GM19351 (cell line): Measurements from ENCODE around the gene ZNF358.
A peak's percentile ranks its signal among the peaks of the same experiment; 100 is the strongest.

Experiments
- ATAC-seq: cut with Tn5 transposase; IDR thresholded peaks from one replicate; pipeline ENCODE4 v1.9.1; 2021; ENCODE audit warnings: mild to moderate bottlenecking, moderate library complexity; ENCODE audit not compliant: unreplicated experiment

The ZNF358 gene

DNA sequence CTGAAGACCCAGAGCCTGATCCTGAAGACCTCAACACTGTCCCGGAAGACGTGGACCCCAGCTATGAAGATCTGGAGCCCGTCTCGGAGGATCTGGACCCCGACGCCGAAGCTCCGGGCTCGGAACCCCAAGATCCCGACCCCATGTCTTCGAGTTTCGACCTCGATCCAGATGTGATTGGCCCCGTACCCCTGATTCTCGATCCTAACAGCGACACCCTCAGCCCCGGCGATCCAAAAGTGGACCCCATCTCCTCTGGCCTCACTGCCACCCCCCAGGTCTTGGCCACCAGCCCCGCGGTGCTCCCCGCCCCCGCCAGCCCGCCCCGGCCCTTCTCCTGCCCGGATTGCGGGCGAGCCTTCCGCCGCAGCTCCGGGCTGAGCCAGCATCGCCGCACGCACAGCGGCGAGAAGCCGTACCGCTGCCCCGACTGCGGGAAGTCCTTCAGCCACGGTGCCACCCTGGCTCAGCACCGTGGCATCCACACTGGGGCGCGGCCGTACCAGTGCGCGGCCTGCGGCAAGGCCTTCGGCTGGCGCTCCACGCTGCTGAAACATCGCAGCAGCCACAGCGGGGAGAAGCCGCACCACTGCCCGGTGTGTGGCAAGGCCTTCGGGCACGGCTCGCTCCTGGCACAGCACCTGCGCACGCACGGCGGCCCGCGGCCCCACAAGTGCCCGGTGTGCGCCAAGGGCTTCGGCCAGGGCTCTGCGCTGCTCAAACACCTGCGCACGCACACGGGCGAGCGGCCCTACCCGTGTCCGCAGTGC, 3.6 kb downstream of the ZNF358 start:
- no peak for ATAC-seq

DNA sequence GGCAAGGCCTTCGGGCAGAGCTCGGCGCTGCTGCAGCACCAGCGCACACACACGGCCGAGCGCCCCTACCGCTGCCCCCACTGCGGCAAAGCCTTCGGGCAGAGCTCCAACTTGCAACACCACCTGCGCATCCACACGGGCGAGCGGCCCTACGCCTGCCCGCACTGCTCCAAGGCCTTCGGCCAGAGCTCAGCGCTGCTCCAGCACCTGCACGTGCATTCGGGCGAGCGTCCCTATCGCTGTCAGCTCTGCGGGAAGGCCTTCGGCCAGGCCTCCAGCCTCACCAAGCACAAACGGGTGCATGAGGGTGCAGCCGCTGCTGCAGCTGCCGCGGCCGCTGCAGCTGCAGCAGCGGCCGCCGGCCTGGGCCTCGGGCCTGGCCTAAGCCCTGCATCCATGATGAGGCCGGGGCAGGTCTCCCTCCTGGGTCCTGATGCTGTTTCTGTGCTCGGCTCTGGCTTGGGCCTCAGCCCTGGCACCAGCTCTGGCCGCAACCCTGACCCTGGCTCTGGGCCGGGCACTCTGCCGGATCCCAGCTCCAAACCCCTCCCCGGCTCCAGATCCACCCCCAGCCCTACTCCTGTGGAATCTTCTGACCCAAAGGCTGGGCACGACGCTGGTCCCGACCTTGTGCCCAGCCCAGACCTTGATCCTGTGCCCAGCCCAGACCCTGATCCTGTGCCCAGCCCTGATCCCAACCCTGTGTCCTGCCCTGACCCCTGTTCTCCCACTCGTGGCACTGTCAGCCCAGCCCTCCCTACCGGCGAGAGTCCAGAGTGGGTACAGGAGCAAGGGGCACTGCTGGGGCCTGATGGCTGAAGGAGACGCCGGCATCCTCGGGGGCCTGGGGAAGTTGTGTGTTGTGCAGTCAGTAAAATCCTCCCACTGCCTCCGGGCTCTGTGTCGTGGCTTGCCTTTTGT, 4.5 kb downstream of the ZNF358 start:
- no peak for ATAC-seq

DNA sequence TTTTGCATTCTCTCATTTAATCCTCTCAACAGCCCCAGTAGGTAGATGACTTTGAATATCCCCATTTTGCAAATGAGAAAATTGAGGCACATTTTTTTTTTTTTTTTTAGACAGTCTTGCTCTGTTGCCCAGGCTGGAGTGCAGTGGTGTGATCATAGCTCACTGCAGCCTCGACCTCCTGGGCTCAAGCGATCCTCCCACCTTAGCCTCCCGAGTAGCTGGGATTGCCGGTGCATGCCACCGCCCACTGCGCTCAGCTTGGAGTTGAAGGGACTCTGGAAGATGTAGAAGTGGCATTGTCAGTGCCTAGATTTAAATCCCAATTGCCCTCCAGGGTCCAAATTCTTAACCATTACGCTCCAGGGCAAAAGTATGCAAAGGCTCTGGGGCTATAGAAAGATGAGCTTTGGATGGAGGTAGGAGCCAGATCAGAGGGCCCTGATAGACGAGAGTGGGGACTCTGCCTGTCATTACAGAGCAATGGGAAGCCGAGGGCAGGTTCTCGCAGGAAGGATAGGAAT, 5.7 kb downstream of the ZNF358 start:
- no peak for ATAC-seq

DNA sequence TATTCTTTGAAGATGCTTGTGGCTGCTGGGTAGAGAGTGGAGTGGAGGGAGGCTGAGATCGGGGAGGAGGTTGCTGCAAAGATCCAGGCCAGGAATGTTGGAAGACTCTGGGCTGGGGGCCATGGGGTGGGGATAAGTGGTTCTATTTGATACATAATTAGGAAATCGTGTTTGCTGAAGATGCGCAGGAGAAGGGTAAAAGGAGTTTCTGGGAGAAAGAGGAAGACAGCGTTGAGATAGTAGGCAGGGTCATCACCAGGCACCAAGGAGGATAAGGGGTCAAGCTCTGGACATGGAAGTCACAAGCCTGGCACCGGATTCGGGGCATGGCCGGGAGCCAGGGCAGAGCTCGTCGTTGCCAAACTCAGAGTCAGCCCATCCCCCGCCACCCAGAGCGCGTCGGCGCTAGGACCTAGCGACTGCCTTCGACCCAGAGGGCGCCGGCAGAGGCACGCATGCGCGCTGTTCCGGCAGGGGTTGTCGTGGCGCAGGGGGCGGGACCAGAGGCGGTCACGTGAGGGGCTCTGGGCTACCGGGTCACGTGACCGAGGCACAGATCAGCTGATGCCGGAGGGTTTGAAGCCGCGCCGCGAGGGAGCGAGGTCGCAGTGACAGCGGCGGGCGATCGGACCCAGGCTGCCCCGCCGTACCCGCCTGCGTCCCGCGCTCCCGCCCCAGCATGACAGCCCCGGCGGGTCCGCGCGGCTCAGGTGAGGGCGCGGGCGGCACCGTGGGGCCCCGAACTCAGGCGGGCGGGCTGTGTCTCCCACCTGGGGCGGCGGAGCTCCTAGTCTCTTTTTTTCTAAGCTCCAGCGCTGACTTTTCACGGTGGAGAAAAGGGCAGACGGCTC, 6.4 kb downstream of the ZNF358 start, which contains the start of gene MCOLN1:
TSS of gene MCOLN1 (plus strand) at position 553 of the 851 bp plus-strand sequence. CDS start at position 680, 127 bp downstream.
- ATAC-seq: peak; percentile 65

DNA sequence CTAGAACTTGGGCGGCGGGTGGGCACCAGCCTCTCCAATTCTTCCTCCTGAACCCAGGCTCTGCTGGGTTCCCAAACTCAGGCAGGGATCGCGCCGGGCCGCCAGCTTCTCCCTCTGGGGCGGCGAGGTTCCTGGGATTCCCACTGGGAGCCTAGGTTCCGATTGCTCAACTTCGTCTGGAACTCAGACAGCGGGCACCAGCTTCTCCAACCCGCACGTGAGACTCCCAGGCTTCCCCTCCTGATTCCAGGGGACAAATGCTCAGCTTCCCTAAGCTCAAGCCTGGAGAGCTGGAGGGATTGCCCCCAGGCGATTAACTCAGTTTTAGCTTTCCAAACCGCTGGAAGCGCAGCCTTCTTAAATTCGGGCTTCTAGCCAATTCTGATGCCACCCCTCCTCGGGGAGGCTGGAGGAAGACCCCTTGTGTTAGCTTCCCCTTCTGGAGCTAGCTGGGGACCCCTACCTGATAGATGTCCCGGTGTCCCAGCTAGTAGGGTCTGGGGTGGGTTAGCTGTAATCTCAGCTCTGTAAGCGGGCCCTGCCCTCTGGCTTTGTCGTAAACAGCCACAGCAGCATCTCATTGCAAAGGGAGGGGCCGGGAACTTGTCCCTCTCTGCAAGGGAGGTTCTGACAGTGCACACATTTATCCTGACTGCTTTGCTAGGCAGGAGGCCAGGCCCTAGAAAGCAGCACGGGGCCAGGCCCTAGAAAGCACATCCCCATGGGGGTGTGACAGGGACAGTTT, 7.2 kb downstream of the ZNF358 start:
- ATAC-seq: no peak

DNA sequence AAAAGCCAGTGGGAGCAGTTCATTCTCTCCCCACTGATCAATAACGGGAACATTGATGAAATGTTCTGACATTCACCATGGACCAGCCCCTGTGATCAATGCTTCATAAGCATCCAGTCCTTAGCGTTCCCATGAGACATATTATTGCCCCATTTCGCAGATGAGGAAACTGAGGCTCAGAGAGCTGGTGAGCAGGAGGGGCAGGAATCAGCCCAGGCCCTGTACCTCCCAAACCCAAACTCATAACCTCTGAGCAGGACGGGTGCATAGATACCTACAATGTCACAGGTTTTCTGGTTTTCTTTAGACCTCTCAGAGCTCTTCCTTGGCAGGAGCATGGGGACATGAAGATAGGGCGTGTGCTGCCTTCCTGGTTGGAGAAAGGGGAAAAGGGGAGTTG, 8.6 kb downstream of the ZNF358 start:
- ATAC-seq: no peak

DNA sequence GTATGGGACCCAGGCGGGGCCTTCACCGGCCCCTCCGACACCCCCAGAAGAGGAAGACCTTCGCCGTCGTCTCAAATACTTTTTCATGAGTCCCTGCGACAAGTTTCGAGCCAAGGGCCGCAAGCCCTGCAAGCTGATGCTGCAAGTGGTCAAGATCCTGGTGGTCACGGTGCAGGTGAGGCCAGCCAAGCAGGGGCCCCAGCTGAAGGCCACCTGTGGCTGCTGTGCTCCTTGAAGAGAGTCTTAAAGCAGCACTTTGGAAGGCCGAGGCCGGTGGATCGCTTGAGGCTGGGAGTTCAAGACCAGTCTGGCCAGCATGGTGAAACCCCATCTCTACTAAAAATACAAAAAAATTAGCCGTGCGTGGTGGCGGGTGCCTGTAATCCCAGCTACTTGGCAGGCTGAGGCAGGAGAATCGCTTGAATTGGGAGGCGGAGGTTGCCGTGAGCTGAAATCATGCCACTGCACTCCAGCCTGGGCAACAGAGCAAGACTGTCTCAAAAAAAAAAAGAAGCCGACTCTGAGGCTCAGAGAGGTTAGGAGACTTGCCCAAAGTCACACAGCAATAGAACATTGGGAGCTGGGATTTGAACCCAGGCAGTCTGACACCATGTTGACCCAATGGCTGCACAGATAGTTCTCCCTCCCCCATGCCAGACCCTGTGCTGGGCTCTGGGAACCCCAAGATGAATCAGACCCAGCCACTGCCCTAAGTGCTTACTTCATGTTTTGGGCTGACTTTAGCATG, 9.3 kb downstream of the ZNF358 start:
- no peak for ATAC-seq

DNA sequence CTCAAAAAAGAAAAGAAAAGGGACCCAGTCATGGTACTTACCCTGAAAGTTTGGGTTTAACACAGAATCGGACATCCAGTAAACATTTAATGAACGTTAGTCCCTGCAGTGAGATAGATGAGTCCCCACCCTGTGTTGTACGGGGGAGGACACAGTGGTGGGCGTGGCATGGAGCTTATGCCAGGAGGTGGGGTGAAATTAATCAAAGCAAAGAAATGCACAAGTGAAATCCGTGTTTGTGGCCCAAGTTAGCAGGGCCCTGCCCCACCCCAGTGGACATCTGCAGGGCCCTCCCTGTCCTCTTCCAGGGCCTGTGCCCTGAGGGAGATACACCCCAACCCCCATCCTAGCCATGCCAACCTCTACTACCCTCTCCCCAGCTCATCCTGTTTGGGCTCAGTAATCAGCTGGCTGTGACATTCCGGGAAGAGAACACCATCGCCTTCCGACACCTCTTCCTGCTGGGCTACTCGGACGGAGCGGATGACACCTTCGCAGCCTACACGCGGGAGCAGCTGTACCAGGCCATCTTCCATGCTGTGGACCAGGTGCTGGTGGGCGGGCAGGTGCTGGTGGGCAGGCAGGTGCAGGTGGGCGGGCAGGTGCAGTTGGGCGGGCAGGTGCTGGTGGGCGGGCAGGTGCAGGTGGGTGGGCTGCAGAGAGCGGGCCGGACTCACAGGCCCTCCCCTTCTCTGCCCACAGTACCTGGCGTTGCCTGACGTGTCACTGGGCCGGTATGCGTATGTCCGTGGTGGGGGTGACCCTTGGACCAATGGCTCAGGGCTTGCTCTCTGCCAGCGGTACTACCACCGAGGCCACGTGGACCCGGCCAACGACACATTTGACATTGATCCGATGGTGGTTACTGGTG, 10.4 kb downstream of the ZNF358 start:
- no peak for ATAC-seq

DNA sequence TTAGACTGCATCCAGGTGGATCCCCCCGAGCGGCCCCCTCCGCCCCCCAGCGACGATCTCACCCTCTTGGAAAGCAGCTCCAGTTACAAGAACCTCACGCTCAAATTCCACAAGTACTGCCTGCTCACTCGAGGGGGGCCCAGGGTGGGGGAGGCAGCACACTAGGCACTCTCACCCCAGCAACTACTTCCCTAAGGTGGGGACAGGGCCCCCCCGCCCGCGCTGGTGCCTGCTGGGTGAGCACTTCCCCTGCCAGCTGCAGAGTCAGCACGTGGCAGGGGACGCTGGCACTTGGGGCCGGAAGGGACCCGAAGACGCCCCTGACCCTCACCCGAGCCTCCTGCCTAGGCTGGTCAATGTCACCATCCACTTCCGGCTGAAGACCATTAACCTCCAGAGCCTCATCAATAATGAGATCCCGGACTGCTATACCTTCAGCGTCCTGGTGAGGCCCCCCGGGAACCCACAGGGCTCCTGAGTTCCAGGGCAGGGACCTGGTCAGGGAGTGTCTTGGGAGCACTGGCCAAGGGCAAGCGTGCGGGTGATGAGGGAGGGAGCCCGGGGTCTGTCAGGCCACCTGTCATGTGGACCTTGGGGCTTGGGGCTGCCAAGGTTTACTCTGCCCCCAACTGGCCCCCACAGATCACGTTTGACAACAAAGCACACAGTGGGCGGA, 11.8 kb downstream of the ZNF358 start:
- no peak for ATAC-seq

DNA sequence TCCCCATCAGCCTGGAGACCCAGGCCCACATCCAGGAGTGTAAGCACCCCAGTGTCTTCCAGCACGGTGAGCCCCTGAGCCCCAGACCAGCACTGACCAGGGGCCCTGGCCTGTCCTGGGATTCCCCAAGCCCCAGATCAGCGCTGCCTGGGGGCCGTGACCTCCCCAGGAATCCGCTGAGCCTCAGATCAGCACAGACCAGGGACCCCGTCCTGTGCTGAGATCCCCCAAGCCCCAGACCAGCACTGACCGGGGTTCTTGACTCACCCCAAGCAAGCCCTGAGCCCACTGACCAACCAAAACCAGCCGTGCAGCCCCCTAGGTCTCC, 12.3 kb downstream of the ZNF358 start:
- ATAC-seq: no peak

DNA sequence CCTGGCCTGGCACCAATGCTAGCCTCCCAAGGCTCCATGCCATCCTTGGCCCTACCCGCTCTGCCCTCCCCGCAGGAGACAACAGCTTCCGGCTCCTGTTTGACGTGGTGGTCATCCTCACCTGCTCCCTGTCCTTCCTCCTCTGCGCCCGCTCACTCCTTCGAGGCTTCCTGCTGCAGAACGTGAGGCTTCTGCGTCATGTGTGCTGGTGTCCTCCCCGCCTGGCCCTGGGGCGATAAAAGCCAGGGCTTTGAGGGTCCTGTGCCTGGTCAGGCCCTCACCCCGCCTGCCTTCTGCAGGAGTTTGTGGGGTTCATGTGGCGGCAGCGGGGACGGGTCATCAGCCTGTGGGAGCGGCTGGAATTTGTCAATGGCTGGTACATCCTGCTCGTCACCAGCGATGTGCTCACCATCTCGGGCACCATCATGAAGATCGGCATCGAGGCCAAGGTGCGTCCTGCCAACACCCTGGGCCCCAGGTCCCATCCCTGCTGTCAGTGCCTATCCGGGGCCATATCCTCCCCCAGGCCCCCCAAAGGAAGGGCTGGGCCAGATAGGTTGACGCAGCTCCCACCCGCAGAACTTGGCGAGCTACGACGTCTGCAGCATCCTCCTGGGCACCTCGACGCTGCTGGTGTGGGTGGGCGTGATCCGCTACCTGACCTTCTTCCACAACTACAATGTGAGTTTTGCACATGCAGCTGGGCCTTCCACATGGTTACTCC, 12.8 kb downstream of the ZNF358 start:
- ATAC-seq: no peak

DNA sequence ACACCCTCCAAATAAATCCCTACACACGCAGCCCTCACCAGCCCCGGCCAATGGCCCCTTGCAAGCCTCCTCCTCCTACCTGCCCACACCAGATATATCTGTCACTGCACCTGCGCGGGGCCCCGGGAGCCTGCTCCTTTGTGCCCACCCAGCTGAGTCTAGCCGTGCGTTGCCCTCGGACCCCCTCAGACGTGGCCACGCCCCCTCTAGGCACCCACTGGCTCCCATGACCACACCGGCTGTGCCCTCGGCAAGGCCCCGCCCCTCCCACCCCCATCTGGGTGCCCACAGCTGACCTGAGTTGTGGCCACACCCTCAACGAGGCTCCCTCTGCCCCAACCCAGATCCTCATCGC, 13.3 kb downstream of the ZNF358 start:
- no peak for ATAC-seq

DNA sequence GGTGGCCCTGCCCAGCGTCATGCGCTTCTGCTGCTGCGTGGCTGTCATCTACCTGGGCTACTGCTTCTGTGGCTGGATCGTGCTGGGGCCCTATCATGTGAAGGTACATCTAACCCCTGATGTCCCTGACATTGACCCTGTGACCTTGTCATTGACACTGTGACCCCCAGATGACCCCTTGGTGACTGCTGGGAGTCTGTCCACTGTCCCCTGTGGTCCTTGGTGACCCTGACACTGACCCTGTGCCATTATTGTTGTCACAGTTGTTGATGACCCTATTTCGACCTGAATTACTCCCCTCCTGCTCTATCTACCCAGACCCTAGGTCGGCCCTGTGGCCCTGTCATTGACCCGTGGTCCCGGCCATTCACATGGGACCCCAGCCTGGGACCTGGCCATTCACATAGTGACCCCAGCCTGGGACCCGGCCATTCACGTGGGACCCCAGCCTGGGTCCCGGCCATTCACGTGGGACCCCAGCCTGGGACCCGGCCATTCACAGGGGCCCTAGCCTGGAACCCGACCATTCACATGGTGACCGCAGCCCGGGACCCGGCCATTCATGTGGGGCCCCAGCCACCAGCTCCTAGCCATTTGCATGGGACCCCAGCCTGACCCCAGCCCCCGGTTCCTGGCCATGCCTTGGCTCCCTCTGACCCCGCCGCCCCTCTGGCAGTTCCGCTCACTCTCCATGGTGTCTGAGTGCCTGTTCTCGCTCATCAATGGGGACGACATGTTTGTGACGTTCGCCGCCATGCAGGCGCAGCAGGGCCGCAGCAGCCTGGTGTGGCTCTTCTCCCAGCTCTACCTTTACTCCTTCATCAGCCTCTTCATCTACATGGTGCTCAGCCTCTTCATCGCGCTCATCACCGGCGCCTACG, 13.9 kb downstream of the ZNF358 start:
- ATAC-seq: no peak

DNA sequence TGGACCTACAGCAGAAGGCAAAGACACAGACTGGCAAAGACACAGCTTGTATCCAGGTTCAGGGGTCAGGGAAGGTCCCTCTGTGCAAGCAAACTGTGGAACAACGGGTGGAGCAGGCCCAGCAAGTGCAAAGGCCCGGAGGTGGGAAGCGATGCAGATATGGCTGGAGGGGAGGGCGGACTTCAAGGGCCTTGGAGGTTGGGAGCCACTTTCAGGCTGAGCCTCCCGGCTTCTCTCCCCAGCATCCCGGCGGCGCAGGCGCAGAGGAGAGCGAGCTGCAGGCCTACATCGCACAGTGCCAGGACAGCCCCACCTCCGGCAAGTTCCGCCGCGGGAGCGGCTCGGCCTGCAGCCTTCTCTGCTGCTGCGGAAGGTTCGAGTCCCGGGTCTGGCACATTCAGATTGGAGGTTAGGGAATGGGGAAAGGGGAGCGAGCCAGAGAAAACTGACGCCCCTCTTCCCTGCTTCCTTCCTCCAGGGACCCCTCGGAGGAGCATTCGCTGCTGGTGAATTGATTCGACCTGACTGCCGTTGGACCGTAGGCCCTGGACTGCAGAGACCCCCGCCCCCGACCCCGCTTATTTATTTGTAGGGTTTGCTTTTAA, 17.5 kb downstream of the ZNF358 start:
- ATAC-seq: no peak

DNA sequence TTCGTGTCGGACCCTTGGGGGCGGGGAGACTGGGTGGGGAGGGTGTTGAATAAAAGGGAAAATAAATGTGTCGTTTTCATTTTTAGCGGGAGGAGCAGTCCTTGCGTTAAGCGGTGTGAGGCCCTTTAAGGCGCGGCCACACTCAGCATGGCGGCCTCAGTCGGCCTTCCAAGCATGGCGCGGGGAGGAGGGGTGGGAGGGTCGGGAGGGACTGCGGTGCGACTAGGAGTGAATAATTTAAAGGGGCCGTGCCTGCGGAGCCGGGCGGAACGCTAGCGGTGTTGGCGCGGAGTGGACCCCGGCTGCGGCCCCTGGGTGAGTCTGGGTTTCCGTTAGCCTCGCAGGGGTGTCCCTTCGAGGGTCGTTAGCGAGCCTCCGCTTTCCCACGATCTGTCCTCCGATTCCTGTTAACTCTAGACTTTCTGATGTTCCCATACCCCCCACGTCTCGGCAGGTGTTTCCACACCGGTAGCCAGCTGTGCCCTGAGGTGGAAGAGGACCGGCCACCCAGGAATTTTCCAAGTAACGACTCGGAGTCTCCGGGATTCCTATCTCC, 18.1 kb downstream of the ZNF358 start:
- ATAC-seq: no peak

DNA sequence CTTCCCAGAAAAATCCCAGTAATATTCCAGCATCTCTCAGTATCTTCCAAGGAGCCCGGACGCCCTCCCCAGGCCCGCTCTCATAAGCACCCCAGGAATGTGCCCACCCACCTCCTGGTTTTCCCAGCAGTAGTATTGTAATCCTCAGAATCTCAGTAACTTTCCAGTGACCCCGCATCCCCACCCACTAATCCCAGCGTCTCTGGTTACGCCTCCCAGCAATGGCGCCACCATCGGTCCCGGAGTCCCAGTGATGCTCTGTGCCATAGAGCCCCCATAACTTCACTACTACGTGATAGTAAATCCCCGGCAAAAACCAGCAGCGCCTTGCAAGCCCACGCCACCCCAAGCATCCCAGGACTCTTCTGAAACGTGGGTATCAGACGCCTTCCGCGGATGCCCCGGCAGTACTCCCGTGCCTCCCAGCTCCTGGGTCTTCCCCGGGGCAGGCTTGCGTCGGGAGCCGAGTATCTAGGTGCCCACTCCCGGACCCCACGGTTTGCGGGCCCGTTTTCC, 18.7 kb downstream of the ZNF358 start:
- no peak for ATAC-seq
